HepG2 (cell line): ENCODE results near the gene ELAVL4. TPM values are rescaled to one million over a fixed set of nuclear protein-coding genes. Genes with fewer than 3 reads are reported as not detected.

Source experiments
- ATAC-seq: fragments of 200-7000 bp; cut with Tn5 transposase; 3 replicates; pipeline ENCODE4 v1.9.1; 2020; ENCODE audit warnings: mild to moderate bottlenecking, moderate library complexity
- BruUV-seq: library from RNA; stranded (reverse); fragments of 400-500 nt; replicated peaks from 2 replicates; lab custom pipeline; 2021; lab: Mats Ljungman, UMichigan
- CTCF ChIA-PET: fragments of 300-600 bp; formaldehyde crosslinking; extraction: SDS; loops from one replicate; lab custom pipeline; 2021; ENCODE audit warnings: low total read pairs, inconsistent platforms, low intra/inter-chr PET ratio; lab: Yijun Ruan, JAX
- POLR2A ChIA-PET: fragments of 350-600 bp; sonication (Branson Sonifier 250); formaldehyde crosslinking; loops from one replicate; lab custom pipeline; 2020; ENCODE audit warnings: antibody characterized with exemption, inconsistent platforms; lab: Yijun Ruan, JAX
- DNase-seq: peaks from one replicate; pipeline ENCODE4 v3.0.0-alpha.2; 2015; ENCODE audit warnings: low spot score
- FAIRE-seq: peaks from 3 replicates; lab custom pipeline; 2011; peaks lifted over from hg19 to GRCh38; lab: Jason Lieb, UNC
- H2AFZ ChIP-seq: one replicate; pipeline ENCODE4 v1.6.1; 2011; ENCODE audit warnings: low read length, inconsistent platforms
- H3K27ac ChIP-seq: fragments of 300-600 bp; 3 replicates; pipeline ENCODE4 v1.8.0; 2011; ENCODE audit warnings: mixed run types, mild to moderate bottlenecking, mixed read lengths, low read length, inconsistent platforms; ENCODE audit not compliant: insufficient read depth; ENCODE audit errors: extremely low read length
- H3K27me3 ChIP-seq, 2 experiments: fragments of 200-600 bp in 1 of 2; 2 replicates in 1 of 2; 3 replicates in 1 of 2; pipeline versions ENCODE4 v1.6.0 to v1.8.0; 2011; ENCODE audit warnings: low read length in 2 of 2, mild to moderate bottlenecking in 2 of 2, moderate library complexity in 2 of 2, inconsistent platforms in 1 of 2; ENCODE audit not compliant: insufficient read depth in 2 of 2, control insufficient read depth in 1 of 2
- H3K36me3 ChIP-seq, 2 experiments: fragments of 200-600 bp in 1 of 2; replicated peaks in 1 of 2; 2 replicates in 1 of 2; 3 replicates in 1 of 2; pipeline versions ENCODE4 v1.5.1 to v1.8.0; 2011; ENCODE audit warnings: low read length in 2 of 2, inconsistent platforms in 1 of 2; ENCODE audit not compliant: insufficient read depth in 2 of 2, control insufficient read depth in 1 of 2
- H3K4me1 ChIP-seq: 2 replicates; pipeline ENCODE4 v1.5.1; 2012; ENCODE audit warnings: low read length, inconsistent platforms; ENCODE audit not compliant: insufficient read depth
- H3K4me2 ChIP-seq: 2 replicates; pipeline ENCODE4 v1.6.0; 2011; ENCODE audit warnings: low read depth, low read length, inconsistent platforms
- H3K4me3 ChIP-seq, 3 experiments: fragments of 200-600 bp in 1 of 3; sonication (generic), shearing (Covaris generic) in 1 of 3; replicated peaks in 1 of 3; 2 replicates each; pipeline ENCODE4 v1.5.1; 2011 to 2016; ENCODE audit warnings: low read length in 3 of 3, inconsistent platforms in 2 of 3, low read depth in 2 of 3, mild to moderate bottlenecking in 2 of 3, control low read depth in 1 of 3, mixed read lengths in 1 of 3; ENCODE audit not compliant: insufficient read depth in 1 of 3
- H3K79me2 ChIP-seq: one replicate; pipeline ENCODE4 v1.6.1; 2011; ENCODE audit warnings: low read length, inconsistent platforms; ENCODE audit not compliant: insufficient read depth
- H3K9ac ChIP-seq: 2 replicates; pipeline ENCODE4 v1.6.0; 2011; ENCODE audit warnings: mild to moderate bottlenecking, low read depth, low read length, inconsistent platforms; ENCODE audit not compliant: insufficient read depth
- H3K9me3 ChIP-seq: 2 replicates; pipeline ENCODE4 v1.5.1; 2012; ENCODE audit warnings: mild to moderate bottlenecking, low read length
- H4K20me1 ChIP-seq: 2 replicates; pipeline ENCODE4 v1.6.0; 2011; ENCODE audit warnings: inconsistent platforms, mild to moderate bottlenecking, low read length, moderate library complexity; ENCODE audit not compliant: insufficient read depth
- FOXO1 ChIP-seq: sonication (generic); formaldehyde crosslinking; IDR thresholded peaks from 2 replicates; pipeline ENCODE4 v1.4.0; 2020; ENCODE audit warnings: missing genetic modification reagents
- KAT7 ChIP-seq: IDR thresholded peaks from 2 replicates; pipeline ENCODE4 v1.6.1; 2018; ENCODE audit warnings: borderline replicate concordance, missing compliant biosample characterization
- MED13 ChIP-seq: sonication (generic); formaldehyde crosslinking; IDR thresholded peaks from 2 replicates; pipeline ENCODE4 v1.5.0; 2020; ENCODE audit warnings: missing genetic modification reagents
- MYPOP ChIP-seq: sonication (generic); formaldehyde crosslinking; IDR thresholded peaks from 2 replicates; pipeline ENCODE4 v1.8.1; 2023; ENCODE audit warnings: mild to moderate bottlenecking, moderate library complexity, missing genetic modification reagents
- TOPORS ChIP-seq: sonication (generic); formaldehyde crosslinking; IDR thresholded peaks from 2 replicates; pipeline ENCODE4 v1.8.0; 2023; ENCODE audit warnings: mild to moderate bottlenecking, missing genetic modification reagents
- TP53 ChIP-seq: sonication (generic); formaldehyde crosslinking; conservative IDR thresholded peaks from 2 replicates; pipeline ENCODE4 v1.4.0; 2020; ENCODE audit warnings: missing genetic modification reagents
- YEATS2 ChIP-seq: sonication (generic); formaldehyde crosslinking; IDR thresholded peaks from 2 replicates; pipeline ENCODE4 v1.4.0; 2020; ENCODE audit warnings: missing genetic modification reagents, borderline replicate concordance
- ZNF644 ChIP-seq: IDR thresholded peaks from 2 replicates; pipeline ENCODE4 v1.6.1; 2016; ENCODE audit warnings: low read depth
- ZNF724P ChIP-seq: sonication (generic); formaldehyde crosslinking; IDR thresholded peaks from 2 replicates; pipeline ENCODE4 v1.8.0; 2022; ENCODE audit warnings: missing genetic modification reagents, borderline replicate concordance
- ZNF891 ChIP-seq: sonication (generic); formaldehyde crosslinking; IDR thresholded peaks from 2 replicates; pipeline ENCODE4 v1.5.0; 2020; ENCODE audit warnings: mild to moderate bottlenecking, missing genetic modification reagents
- WGBS: methylation state at CpG from one replicate; pipeline ENCODE4 v1.1.6; 2017; ENCODE audit warnings: low lambda C conversion rate; 5-methylcytosine and 5-hydroxymethylcytosine counted together
- in situ Hi-C: cut with HindIII; loops from 2 replicates; pipeline ENCODE4 v1.10.0; 2017; ENCODE audit warnings: low pct_unique_long_range_greater_than_20kb; ENCODE audit not compliant: extremely low pct_ligation_motif_present
- intact Hi-C: fragments of 100-400 bp; cut with micrococcal nuclease; formaldehyde crosslinking; loops from one replicate; pipeline ENCODE4 v1.10.0; 2022; ENCODE audit not compliant: unreplicated experiment
- polyA plus RNA-seq, 8 experiments: library from polyadenylated mRNA; depleted of rRNA in 3 of 8; stranded (reverse) in 7 of 8; unstranded in 1 of 8; fragments of >200 nt; fragmentation: Illumina TruSeq in 4 of 8; extraction: Trizol in 4 of 8; gene quantifications; 2 replicates each; pipeline versions ENCODE4 v1.2.1 to v1.2.3, GENCODE V29; 2011 to 2016; ENCODE audit warnings: low read depth in 4 of 8, missing spikeins in 1 of 8, mixed read lengths in 1 of 8; ENCODE audit not compliant: insufficient read depth in 1 of 8
- total RNA-seq, 5 experiments: library from RNA; depleted of rRNA; stranded (reverse); fragments of >200 nt; fragmentation: Illumina TruSeq; extraction: Trizol; gene quantifications; 2 replicates each; pipeline ENCODE4 v1.2.3, GENCODE V29; 2016; ENCODE audit warnings: low read depth in 1 of 5
- TF ChIP-seq, protein P1 (sequence below): sonication (generic); formaldehyde crosslinking; IDR thresholded peaks from 2 replicates; pipeline ENCODE4 v1.8.1; 2023; ENCODE audit warnings: missing genetic modification reagents, mild to moderate bottlenecking, borderline replicate concordance

ELAVL4 gene
- total and polyA plus RNA-seq, 2 of the 13 experiments (the other 11 are each of a cell fraction or from before 2014, with no cell fraction given): not detected

- TF ChIP-seq MED13 (CRISPR knock-in tag) (no peak), ZNF724P (no peak), KAT7 (CRISPR knock-in tag) (no peak)
Measured at GRCh38 chr1:50132347-50132894, 23.7 kb downstream of the ELAVL4 start (continued).

- Histone ChIP-seq H3K27ac (no peak overlapping the region), H4K20me1 (no peaks in the 10 kb centered on the region), H2AFZ (no peak overlapping the region), H3K79me2 (no peaks in the 10 kb centered on the region), H3K36me3 (no peaks in the 10 kb centered on the region), H3K4me3 (no peak overlapping the region), H3K27me3 (no peaks in the 10 kb centered on the region), H3K9me3 (no peaks in the 10 kb centered on the region), H3K4me2 (no peak overlapping the region), H3K9ac (no peak overlapping the region), H3K4me1 (no peaks in the 10 kb centered on the region)
- in situ Hi-C loops (no loop called here), intact Hi-C loops (no loop called here)
- WGBS: 0% methylated on average over 2 of the region's 2 CpGs
- no peak for FAIRE-seq
- ChIA-PET CTCF (no interaction called here), POLR2A (no interaction called here)
- no peak for DNase-seq
- no peak for ATAC-seq
- TF ChIP-seq TP53 (no peak), ZNF644 (CRISPR knock-in tag) (no peak), TOPORS (CRISPR knock-in tag) (no peak), ZNF891 (CRISPR knock-in tag) (no peak), MYPOP (no peak), FOXO1 (CRISPR knock-in tag) (no peak), YEATS2 (no peak)
- TF ChIP-seq, protein P1, sequence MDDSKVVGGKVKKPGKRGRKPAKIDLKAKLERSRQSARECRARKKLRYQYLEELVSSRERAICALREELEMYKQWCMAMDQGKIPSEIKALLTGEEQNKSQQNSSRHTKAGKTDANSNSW (CRISPR knock-in tag): no peak
- no TSS peak for BruUV-seq
Measured at GRCh38 chr1:50135716-50136115, 27.0 kb downstream of the ELAVL4 start.
